Left ventricle myocardium inferior (tissue), 1 donor: Measurements from ENCODE around the gene SMARCA4. TPM values are rescaled to one million over a fixed set of nuclear protein-coding genes. Genes with fewer than 3 reads are reported as not detected.
A peak's percentile ranks its signal among the peaks of the same experiment; 100 is the strongest.

Experiments used
- DNase-seq: peaks from one replicate; pipeline ENCODE4 v3.0.0-alpha.2; 2020
- H3K27ac ChIP-seq: fragments of 200-600 bp; replicated peaks from 2 replicates; pipeline ENCODE4 v1.8.0; 2021
- H3K27me3 ChIP-seq: fragments of 200-600 bp; 2 replicates; pipeline ENCODE4 v1.8.0; 2021; ENCODE audit warnings: low read depth
- H3K36me3 ChIP-seq: fragments of 200-600 bp; 2 replicates; pipeline ENCODE4 v1.8.0; 2021
- H3K4me1 ChIP-seq: fragments of 200-600 bp; 2 replicates; pipeline ENCODE4 v1.8.0; 2021
- H3K4me3 ChIP-seq: fragments of 200-600 bp; 2 replicates; pipeline ENCODE4 v1.8.0; 2021; ENCODE audit warnings: mild to moderate bottlenecking, moderate library complexity
- H3K9me3 ChIP-seq: fragments of 200-600 bp; replicated peaks from 2 replicates; pipeline ENCODE4 v1.8.0; 2021
- intact Hi-C: fragments of 100-400 bp; cut with micrococcal nuclease; formaldehyde crosslinking; loops from one replicate; pipeline ENCODE4 v1.11.0; 2022
- total RNA-seq: library from RNA; stranded (reverse); fragmentation: NEBNext Ultra II Directional; extraction: Animal tissue kit (Norgen Biotek cat#: 25700); gene quantifications from one replicate; pipeline ENCODE4 v1.2.1, GENCODE V29; 2021
- TF ChIP-seq, protein P1 (sequence below): fragments of 200-600 bp; IDR thresholded peaks from 2 replicates; pipeline ENCODE4 v1.8.0; 2021; ENCODE audit warnings: antibody characterized with exemption, mild to moderate bottlenecking, borderline replicate concordance
- donor health status: DM: no; HTN: yes; CAD: no; lungs with severe emphysema.

SMARCA4 gene
- total RNA-seq, 1 donor from 2014 or later = 38.8 TPM

DNA sequence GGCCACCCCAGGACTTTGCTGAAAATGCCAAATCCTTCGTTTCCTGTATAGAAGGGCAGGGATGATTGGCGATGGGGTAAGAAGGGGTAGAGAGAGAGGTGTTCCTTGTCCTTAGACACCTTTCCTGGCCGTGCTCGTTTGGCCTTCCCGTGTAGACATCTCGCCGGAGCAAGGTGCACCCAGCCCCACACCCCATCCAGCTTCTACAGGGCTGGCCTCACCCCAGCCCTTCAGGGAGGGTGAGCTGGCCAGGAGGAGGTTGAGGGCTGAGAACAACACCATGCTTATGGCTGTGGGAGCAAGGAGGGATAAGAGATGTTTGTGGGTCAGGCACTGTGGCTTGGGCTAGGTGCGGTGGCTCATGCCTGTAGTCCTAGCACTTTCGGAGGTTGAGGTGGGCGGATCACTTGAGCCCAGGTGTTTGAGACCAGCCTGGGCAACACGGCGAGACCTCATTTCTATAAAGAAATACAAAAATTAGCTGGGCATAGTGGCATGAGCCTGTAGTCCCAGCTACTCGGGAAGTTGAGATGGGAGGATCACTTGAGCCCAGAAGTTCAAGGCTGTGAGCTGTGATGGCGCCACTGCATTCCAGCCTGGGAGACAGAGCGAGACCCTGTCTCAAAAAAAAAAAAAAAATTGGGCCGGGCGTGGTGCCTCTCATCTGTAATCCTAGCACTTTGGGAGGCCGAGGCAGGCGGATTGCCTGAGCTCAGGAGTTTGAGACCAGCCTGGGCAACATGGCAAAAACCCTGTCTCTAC is 15.5 kb downstream of the SMARCA4 start:
- no peaks in the 10 kb centered on the region for H3K27me3 ChIP-seq
- TF ChIP-seq, protein P1, sequence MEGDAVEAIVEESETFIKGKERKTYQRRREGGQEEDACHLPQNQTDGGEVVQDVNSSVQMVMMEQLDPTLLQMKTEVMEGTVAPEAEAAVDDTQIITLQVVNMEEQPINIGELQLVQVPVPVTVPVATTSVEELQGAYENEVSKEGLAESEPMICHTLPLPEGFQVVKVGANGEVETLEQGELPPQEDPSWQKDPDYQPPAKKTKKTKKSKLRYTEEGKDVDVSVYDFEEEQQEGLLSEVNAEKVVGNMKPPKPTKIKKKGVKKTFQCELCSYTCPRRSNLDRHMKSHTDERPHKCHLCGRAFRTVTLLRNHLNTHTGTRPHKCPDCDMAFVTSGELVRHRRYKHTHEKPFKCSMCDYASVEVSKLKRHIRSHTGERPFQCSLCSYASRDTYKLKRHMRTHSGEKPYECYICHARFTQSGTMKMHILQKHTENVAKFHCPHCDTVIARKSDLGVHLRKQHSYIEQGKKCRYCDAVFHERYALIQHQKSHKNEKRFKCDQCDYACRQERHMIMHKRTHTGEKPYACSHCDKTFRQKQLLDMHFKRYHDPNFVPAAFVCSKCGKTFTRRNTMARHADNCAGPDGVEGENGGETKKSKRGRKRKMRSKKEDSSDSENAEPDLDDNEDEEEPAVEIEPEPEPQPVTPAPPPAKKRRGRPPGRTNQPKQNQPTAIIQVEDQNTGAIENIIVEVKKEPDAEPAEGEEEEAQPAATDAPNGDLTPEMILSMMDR = no peak
- H3K4me1 ChIP-seq = peaks cover 37% of the 10 kb centered on the region
- H3K27ac ChIP-seq = peak overlapping the region; percentile 76
- DNase-seq = no peak
- no peaks in the 10 kb centered on the region for H3K9me3 ChIP-seq
- intact Hi-C loops = no loop called here
- H3K4me3 ChIP-seq = peak overlapping the region; percentile 36
- H3K36me3 ChIP-seq = no peaks in the 10 kb centered on the region

DNA sequence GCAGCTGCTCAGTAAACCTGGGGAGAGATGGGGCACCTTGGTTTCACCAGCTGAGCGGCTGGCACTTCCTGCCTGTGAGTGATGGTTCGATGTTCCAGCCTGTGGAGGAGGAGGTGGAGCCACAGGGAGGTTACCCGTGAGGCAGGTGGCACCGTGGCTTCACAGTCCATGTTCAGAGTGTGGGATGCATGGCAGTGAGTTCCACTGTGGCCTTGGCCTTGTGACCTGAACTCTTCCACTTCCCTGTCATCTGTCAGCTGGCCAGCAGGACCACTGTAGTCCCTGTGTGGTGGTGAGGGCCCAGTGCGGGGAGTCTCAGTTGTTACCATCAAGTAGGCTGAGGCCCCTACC is 16.9 kb downstream of the SMARCA4 start:
- intact Hi-C loops = no loop called here
- Histone ChIP-seq H3K4me1 (peaks cover 32% of the 10 kb centered on the region), H3K36me3 (no peaks in the 10 kb centered on the region), H3K27ac (no peak overlapping the region), H3K27me3 (no peaks in the 10 kb centered on the region), H3K4me3 (no peak overlapping the region), H3K9me3 (no peaks in the 10 kb centered on the region)
- no peak for DNase-seq
- TF ChIP-seq, protein P1 = no peak

DNA sequence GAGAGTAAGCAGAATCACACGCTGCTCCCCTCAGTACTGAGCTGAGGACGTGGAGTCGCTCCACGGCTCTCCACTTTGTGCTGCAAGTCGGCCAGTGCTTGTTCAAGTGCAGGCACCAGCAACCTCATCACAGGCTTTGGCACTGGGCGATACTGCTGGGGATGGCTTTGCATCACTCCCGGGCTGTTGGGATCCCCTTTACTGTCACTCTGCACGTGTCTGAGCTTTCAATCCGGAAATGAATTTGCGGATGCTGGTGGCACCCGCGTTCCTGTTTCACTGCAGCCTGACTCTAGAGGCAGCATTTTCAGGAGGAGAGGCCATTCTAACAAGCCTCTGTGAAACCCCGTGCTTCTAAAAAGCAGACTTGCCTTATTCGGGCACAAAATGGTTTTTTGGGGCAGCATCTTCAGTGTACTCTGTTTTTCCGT is 19.1 kb downstream of the SMARCA4 start:
- Histone ChIP-seq H3K4me3 (no peak overlapping the region), H3K36me3 (peaks cover 13% of the 10 kb centered on the region), H3K27me3 (no peaks in the 10 kb centered on the region), H3K4me1 (peaks cover 29% of the 10 kb centered on the region), H3K27ac (no peak overlapping the region), H3K9me3 (no peaks in the 10 kb centered on the region)
- no peak for DNase-seq
- TF ChIP-seq, protein P1 = no peak
- intact Hi-C loops = no loop called here

DNA sequence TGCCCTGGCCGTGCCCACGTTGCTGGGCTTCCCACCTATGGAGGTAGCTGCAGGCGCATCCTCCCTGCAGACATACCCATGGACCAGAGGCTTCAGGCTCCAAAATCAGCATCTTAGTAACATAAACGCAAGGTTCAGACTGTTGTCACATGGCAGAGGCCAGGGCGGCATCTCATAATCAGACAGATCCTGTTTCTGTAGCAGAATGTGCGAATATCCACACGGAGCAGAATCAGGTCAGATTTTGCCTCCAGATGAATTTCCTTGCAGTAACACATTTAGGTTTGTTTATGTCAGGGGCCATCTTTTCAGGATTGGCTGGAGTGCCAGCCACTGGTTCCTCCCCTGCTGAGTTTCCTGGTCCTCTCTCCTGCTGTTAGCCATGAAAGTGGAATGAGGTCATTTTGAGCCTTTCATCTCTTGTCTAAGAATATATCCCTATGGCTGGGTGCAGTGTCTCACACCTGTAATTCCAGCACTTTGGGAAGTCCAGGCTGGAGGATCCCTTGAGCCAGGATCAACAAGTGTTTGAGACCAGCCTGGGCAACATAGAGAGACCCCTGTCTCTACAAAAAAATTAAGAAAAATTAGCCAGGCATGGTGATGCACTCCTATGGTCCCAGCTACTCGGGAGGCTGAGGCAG is 20.5 kb downstream of the SMARCA4 start:
- TF ChIP-seq, protein P1 = no peak
- intact Hi-C loops = no loop called here
- Histone ChIP-seq H3K36me3 (peaks cover 27% of the 10 kb centered on the region), H3K4me3 (no peak overlapping the region), H3K9me3 (no peaks in the 10 kb centered on the region), H3K4me1 (peaks cover 15% of the 10 kb centered on the region), H3K27me3 (no peaks in the 10 kb centered on the region), H3K27ac (no peak overlapping the region)
- DNase-seq = no peak

DNA sequence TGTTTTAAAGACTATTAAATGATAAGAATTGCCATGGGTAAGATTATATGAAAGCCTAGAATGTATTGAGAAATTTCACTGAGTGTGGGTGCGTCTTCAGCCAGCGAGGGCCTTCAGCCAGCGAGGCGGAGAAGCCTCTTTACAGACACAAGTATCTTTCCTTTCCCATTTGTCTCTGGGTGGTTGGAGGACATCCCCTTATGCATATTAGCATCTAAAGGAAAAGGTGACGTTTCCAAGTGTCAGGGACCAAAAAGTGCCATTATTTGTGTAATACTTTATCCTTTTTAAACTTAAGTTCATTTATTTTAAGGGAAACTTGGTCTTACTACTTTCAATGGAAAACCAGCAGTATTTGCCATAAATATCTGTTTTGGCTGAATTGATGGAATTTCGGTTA is 22.2 kb downstream of the SMARCA4 start:
- no peak overlapping the region for H3K4me3 ChIP-seq
- no peak for DNase-seq
- H3K9me3 ChIP-seq = no peaks in the 10 kb centered on the region
- H3K27me3 ChIP-seq = no peaks in the 10 kb centered on the region
- peaks cover 43% of the 10 kb centered on the region for H3K36me3 ChIP-seq
- no peaks in the 10 kb centered on the region for H3K4me1 ChIP-seq
- TF ChIP-seq, protein P1 = no peak
- H3K27ac ChIP-seq = no peak overlapping the region
- intact Hi-C loops = no loop called here
